NCI-H146 treated with DMSO at 0.1 percent for 48 hours (cell line): ENCODE measurements around the gene PNKD.
A peak's percentile ranks its signal among the peaks of the same experiment; 100 is the strongest.

ENCODE experiments used
- DNase-seq: peaks from one replicate; lab custom pipeline; 2025; ENCODE audit not compliant: unreplicated experiment; lab: John Stamatoyannopoulos, UW

The PNKD gene

DNA sequence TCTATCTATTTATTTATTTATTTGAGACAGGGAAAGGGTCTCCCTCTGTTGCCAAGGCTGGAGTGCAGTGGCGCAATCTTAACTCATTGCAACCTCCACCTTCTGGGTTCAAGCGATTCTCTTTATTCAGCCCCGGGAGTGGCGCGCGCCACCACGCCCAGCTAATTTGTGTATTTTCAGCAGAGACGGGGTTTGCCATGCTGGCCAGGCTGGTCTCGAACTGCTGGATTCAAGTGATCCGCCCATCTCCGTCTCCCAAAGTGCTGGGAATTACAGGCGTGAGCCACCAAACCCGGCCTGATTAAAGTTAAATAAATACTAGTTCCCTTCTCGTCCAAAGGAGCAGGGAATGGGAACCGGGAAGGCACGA is 125.1 kb downstream of the PNKD start:
- no peak for DNase-seq

DNA sequence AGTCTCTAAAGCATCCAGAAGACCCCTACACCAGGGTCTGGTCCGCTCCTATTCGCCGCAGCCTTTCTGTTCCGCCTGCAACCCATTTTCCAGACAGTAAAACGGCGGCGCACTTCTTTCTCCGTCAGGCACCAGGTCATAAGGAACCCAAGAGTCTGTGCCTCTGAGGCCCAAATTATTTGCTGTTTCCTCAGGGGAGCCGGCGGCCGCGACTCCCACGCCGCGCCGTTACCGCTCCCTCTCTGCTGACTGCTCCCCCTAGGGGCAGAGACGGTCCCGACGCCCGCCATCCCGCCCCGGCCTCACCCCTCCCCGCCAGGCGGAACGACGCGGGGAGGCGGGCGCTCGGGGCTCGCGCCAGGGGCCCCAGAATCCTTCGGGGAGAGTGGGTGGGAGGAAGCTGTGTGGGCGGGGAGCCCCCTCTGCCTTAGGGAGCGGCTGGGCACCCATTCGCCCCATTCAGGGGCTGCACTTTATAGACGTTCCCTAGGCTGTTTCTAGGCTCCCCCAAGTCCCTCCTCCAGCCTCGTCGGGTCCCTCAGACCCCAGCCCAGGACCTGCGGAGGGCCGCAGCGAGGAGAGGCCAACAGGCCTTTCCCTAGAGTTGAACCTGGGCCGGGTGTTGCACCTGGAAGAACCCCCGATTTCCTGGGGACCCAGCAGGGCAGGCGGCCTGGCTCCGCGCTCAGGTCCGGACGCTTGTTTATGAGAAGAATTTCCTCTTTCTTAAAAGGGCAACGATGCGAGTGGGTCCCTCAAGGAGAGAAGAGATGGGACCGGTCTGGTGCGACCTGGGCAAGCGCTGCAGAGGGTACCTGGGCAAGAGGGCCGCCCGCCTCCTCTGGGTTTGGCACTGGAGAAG is 125.7 kb downstream of the PNKD start:
- peak; percentile 53 for DNase-seq
